ENCODE data around the gene MORF4L1. TPM values are rescaled to one million over a fixed set of nuclear protein-coding genes. Genes with fewer than 3 reads are reported as not detected.

The MORF4L1 gene
- total RNA-seq, 1 donor from 2014 or later = 382 TPM

DNA sequence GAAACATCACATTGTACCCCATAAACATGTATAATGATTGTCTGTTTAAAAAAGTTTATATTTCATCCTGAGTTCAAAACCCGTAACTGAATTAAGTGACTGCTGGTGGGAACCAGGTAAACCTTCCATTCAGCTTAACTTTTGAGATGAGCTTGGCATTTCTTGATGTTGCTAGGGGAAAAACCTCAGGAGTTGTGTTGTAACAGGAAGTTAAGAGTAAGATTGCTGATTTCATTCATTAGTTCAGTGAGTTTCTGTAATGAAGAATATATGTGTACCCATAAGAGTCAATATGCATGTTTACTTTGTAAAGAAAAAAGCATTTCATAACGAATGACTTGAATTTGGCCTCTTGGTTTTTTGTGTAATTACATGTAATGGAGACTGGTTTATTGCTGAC lies 39.6 kb downstream of the MORF4L1 start:
- Histone ChIP-seq H3K27me3 (ENCODE audit: control insufficient read depth in 3 of 3, insufficient read depth in 3 of 3, low read length in 3 of 3) (no peaks in the 10 kb centered on the region), H3K9me3 (ENCODE audit: control insufficient read depth in 3 of 3, low read length in 3 of 3) (no peaks in the 10 kb centered on the region), H3K9ac (ENCODE audit: low read depth in 1 of 3, low read length in 3 of 3) (no peak overlapping the region), H3K36me3 (ENCODE audit: control insufficient read depth in 3 of 3, insufficient read depth in 3 of 3, low read length in 3 of 3) (peaks cover 20 to 39% (median 33%) of the 10 kb centered on the region in 3 donors), H3K4me3 (ENCODE audit: low read length in 3 of 3) (no peak overlapping the region), H3K4me1 (ENCODE audit: control insufficient read depth in 3 of 3, insufficient read depth in 3 of 3, low read length in 3 of 3) (peaks cover 4 to 20% (median 17%) of the 10 kb centered on the region in 3 donors), H3K27ac (ENCODE audit: low read depth, low read length) (no peak overlapping the region)

DNA sequence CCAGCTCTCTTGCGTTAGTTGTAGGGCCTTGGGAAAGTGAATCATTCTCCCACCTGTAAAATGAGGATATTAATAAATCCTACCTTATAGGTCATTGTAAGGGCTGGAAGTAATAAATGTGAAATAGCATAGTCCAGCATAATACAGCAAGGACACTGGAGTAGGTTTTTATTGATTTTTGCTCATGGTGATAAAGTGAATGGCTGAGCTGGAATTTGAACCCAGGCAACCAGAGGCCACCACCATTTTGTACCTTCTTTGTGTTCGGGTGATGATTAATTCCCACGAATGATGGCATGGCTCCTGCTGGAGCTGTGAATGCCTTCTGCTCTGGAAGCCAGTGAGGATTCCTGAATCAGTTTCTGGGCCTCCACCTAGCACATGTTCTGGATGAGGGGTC lies 40.3 kb downstream of the MORF4L1 start:
- peaks cover 4 to 19% (median 15%) of the 10 kb centered on the region in 3 donors for H3K4me1 ChIP-seq (ENCODE audit: control insufficient read depth in 3 of 3, insufficient read depth in 3 of 3, low read length in 3 of 3)
- peaks cover 17 to 37% (median 36%) of the 10 kb centered on the region in 3 donors for H3K36me3 ChIP-seq (ENCODE audit: control insufficient read depth in 3 of 3, insufficient read depth in 3 of 3, low read length in 3 of 3)
- H3K27ac ChIP-seq (ENCODE audit: low read depth, low read length) = no peak overlapping the region

DNA sequence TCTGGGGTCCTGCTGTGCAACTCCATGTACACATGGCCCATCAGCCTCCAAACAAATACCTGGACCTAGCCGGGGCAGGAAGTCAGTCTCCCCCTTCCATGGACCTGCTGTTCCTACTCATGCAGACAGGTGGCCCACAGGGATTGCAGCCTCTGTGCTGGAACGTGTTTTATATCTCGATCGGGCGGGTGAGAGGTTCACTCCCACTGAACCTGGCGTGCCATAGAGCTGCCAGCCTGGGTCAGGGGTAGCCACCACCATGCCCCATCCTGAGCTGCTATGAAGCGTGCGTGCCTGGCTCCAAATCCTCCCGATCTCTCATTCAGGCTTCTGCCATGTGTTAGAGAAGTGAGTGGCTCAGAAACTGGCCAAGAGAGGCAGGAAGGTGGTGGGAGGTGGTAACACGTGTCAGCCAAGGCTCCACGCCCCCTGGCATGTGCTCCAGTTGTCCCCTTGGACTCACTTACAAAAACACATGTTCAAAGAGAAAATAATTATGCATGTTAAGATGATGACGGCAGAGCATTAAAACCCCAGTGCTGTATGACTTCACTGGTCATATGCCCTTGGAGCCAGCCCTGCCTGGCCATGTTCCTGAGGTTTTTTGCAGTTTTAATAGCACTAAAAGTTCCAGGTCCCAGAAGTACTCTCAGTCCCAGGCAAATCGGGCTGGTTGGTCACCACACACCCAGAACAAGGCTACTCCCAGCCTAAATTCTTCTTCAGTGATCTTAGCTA lies 41.5 kb downstream of the MORF4L1 start:
- no peaks in the 10 kb centered on the region for H3K27me3 ChIP-seq (ENCODE audit: control insufficient read depth in 3 of 3, insufficient read depth in 3 of 3, low read length in 3 of 3)
- peaks cover 14 to 34% (median 30%) of the 10 kb centered on the region in 3 donors for H3K36me3 ChIP-seq (ENCODE audit: control insufficient read depth in 3 of 3, insufficient read depth in 3 of 3, low read length in 3 of 3)
- H3K4me1 ChIP-seq (ENCODE audit: control insufficient read depth in 3 of 3, insufficient read depth in 3 of 3, low read length in 3 of 3) = peaks cover 4 to 19% (median 15%) of the 10 kb centered on the region in 3 donors
- no peaks in the 10 kb centered on the region for H3K9me3 ChIP-seq (ENCODE audit: control insufficient read depth in 3 of 3, low read length in 3 of 3)
- H3K4me3 ChIP-seq (ENCODE audit: low read length in 3 of 3) = no peak overlapping the region
- no peak overlapping the region for H3K27ac ChIP-seq (ENCODE audit: low read depth, low read length)
- H3K9ac ChIP-seq (ENCODE audit: low read depth in 1 of 3, low read length in 3 of 3) = no peak overlapping the region

More for the DNA sequence above, 40.3 kb downstream of the MORF4L1 start:
- Histone ChIP-seq H3K9me3 (ENCODE audit: control insufficient read depth in 3 of 3, low read length in 3 of 3) (no peaks in the 10 kb centered on the region), H3K4me3 (ENCODE audit: low read length in 3 of 3) (no peak overlapping the region), H3K9ac (ENCODE audit: low read depth in 1 of 3, low read length in 3 of 3) (no peak overlapping the region), H3K27me3 (ENCODE audit: control insufficient read depth in 3 of 3, insufficient read depth in 3 of 3, low read length in 3 of 3) (no peaks in the 10 kb centered on the region)

DNA sequence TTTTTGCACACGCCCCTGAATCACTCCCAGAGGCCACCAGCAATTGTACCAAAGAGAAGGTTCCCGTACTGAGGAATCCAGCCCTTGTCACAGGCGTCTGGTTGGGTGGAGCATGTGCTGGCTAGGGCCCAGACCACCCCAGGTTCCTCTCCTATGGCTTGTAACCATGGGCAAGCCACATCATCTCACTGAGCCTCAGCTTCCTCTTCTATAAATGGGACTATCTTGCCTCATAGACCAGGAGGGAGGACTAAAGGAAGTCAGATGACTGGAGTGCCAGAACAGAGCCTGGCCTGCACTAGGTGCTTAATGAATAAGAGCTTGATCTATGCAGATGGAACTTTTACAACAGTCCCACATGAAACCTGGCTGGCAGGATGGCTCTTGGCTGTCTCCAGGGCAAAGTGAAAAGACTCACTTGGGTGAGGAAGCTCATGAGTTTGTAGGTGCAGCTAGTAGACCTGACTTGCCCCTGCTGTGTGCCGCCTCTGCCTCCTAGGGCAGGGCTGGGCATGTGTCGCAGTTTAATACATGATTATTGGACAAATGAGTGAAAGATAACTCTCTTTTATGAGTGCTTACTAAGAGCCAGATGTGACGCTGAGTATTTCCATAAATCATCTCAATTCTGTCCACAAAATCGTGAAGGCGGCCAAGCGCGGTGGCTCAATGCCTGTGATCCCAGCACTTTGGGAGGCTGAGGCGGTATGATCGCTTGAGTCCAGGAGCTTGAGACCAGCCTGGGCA lies 42.8 kb downstream of the MORF4L1 start:
- peaks cover 10 to 34% (median 21%) of the 10 kb centered on the region in 3 donors for H3K36me3 ChIP-seq (ENCODE audit: control insufficient read depth in 3 of 3, insufficient read depth in 3 of 3, low read length in 3 of 3)
- H3K9me3 ChIP-seq (ENCODE audit: control insufficient read depth in 3 of 3, low read length in 3 of 3) = no peaks in the 10 kb centered on the region
- H3K9ac ChIP-seq (ENCODE audit: low read depth in 1 of 3, low read length in 3 of 3) = no peak overlapping the region
- H3K27ac ChIP-seq (ENCODE audit: low read depth, low read length) = no peak overlapping the region
- H3K4me3 ChIP-seq (ENCODE audit: low read length in 3 of 3) = no peak overlapping the region
- H3K27me3 ChIP-seq (ENCODE audit: control insufficient read depth in 3 of 3, insufficient read depth in 3 of 3, low read length in 3 of 3) = no peaks in the 10 kb centered on the region
- peaks cover 4 to 19% (median 15%) of the 10 kb centered on the region in 3 donors for H3K4me1 ChIP-seq (ENCODE audit: control insufficient read depth in 3 of 3, insufficient read depth in 3 of 3, low read length in 3 of 3)

DNA sequence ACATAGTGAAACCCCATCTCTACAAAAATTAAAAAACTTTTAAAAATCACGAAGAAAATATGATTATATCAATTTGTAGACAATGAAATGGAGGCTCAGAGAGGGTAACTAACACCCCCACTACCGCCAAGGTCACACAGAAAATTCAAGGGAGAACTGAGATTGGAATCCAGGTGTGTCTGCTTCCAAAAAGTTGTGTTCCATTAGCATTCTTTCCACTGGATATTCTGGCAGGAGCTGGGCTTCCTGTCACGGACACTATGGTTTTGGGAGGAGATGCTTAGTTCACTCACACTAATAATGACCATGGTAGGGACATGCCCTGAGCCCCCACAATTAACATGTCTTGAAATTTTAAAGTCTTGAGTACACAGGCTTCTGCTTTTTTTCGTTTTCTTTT lies 43.4 kb downstream of the MORF4L1 start:
- H3K36me3 ChIP-seq (ENCODE audit: control insufficient read depth in 3 of 3, insufficient read depth in 3 of 3, low read length in 3 of 3) = peaks cover 10 to 29% (median 23%) of the 10 kb centered on the region in 3 donors

DNA sequence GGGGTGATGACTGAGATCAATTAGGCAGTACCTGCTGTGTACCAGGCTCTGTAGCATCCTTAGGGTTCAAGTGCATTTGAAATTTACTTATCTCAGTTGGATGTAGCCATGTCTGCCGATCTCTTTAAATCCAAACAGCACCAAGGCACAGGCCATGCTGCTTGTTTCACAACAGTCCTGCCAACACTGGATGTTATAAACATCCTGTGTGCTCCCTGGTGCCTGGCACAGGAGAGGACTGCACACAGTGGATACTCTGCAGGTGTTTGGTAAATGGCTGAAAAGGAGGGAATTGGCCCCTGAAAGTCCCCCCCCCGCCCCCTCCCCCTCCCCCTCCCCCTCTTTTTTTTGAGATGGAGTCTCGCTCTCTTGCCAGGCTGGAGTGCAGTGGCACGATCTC lies 45.2 kb downstream of the MORF4L1 start:
- H3K27ac ChIP-seq (ENCODE audit: low read depth, low read length) = no peak overlapping the region
- no peak overlapping the region for H3K4me3 ChIP-seq (ENCODE audit: low read length in 3 of 3)
- H3K36me3 ChIP-seq (ENCODE audit: control insufficient read depth in 3 of 3, insufficient read depth in 3 of 3, low read length in 3 of 3) = peaks cover 18 to 38% (median 36%) of the 10 kb centered on the region in 3 donors
- no peaks in the 10 kb centered on the region for H3K9me3 ChIP-seq (ENCODE audit: control insufficient read depth in 3 of 3, low read length in 3 of 3)
- H3K27me3 ChIP-seq (ENCODE audit: control insufficient read depth in 3 of 3, insufficient read depth in 3 of 3, low read length in 3 of 3) = no peaks in the 10 kb centered on the region
- peaks cover 4 to 19% (median 15%) of the 10 kb centered on the region in 3 donors for H3K4me1 ChIP-seq (ENCODE audit: control insufficient read depth in 3 of 3, insufficient read depth in 3 of 3, low read length in 3 of 3)
- H3K9ac ChIP-seq (ENCODE audit: low read depth in 1 of 3, low read length in 3 of 3) = no peak overlapping the region

More for the DNA sequence above, 43.4 kb downstream of the MORF4L1 start:
- H3K4me1 ChIP-seq (ENCODE audit: control insufficient read depth in 3 of 3, insufficient read depth in 3 of 3, low read length in 3 of 3) = peaks cover 4 to 19% (median 15%) of the 10 kb centered on the region in 3 donors
- no peak overlapping the region for H3K27ac ChIP-seq (ENCODE audit: low read depth, low read length)
- no peaks in the 10 kb centered on the region for H3K9me3 ChIP-seq (ENCODE audit: control insufficient read depth in 3 of 3, low read length in 3 of 3)
- no peaks in the 10 kb centered on the region for H3K27me3 ChIP-seq (ENCODE audit: control insufficient read depth in 3 of 3, insufficient read depth in 3 of 3, low read length in 3 of 3)
- no peak overlapping the region for H3K4me3 ChIP-seq (ENCODE audit: low read length in 3 of 3)
- no peak overlapping the region for H3K9ac ChIP-seq (ENCODE audit: low read depth in 1 of 3, low read length in 3 of 3)

DNA sequence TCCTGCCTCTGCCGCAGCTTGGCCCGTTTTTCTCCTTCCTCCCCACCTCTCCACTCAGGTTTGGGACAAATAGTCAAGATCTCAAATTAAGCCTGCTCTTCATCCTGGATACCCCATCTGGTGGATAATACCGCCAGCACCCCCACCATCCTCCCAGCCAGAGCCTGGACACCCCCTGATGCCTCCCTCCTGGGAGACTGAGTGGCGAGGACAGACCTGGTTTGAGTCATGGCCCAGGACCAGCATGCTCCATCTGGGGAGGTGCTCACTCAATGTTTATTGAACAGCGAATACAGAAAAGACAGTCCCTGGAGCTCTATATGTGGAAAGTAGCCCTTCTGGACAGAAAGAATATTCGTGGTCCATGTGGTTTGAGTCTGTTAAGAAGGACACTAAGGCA lies 48.8 kb downstream of the MORF4L1 start:
- Histone ChIP-seq H3K9me3 (ENCODE audit: control insufficient read depth in 3 of 3, low read length in 3 of 3) (no peaks in the 10 kb centered on the region), H3K4me1 (ENCODE audit: control insufficient read depth in 3 of 3, insufficient read depth in 3 of 3, low read length in 3 of 3) (no peaks in the 10 kb centered on the region), H3K9ac (ENCODE audit: low read depth in 1 of 3, low read length in 3 of 3) (no peak overlapping the region), H3K36me3 (ENCODE audit: control insufficient read depth in 3 of 3, insufficient read depth in 3 of 3, low read length in 3 of 3) (peaks cover 33 to 56% (median 33%) of the 10 kb centered on the region in 3 donors), H3K27ac (ENCODE audit: low read depth, low read length) (no peak overlapping the region), H3K27me3 (ENCODE audit: control insufficient read depth in 3 of 3, insufficient read depth in 3 of 3, low read length in 3 of 3) (no peaks in the 10 kb centered on the region), H3K4me3 (ENCODE audit: low read length in 3 of 3) (no peak overlapping the region)

DNA sequence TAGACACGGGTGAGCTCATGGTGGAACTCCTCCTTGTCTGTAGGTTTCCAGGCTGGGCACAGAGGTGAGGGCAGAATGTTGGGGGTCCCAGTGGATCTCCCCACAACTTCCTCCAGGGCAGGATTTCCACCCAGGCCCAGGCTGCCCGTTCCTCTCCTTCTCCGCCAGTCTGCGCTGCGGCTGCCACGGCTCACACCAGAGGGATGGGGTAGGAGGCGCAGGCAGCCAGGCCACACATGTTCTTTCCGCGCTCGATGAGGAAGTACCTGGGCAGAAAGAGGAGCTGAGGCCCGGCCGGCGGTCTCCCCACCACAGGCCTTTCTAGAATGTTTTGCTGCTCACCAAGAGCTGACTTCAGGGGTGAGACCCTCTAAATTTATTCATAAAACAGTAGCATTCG lies 49.2 kb downstream of the MORF4L1 start:
- Histone ChIP-seq H3K36me3 (ENCODE audit: control insufficient read depth in 3 of 3, insufficient read depth in 3 of 3, low read length in 3 of 3) (peaks cover 33 to 61% (median 36%) of the 10 kb centered on the region in 3 donors), H3K9ac (ENCODE audit: low read depth in 1 of 3, low read length in 3 of 3) (no peak overlapping the region), H3K4me3 (ENCODE audit: low read length in 3 of 3) (no peak overlapping the region), H3K9me3 (ENCODE audit: control insufficient read depth in 3 of 3, low read length in 3 of 3) (no peaks in the 10 kb centered on the region), H3K4me1 (ENCODE audit: control insufficient read depth in 3 of 3, insufficient read depth in 3 of 3, low read length in 3 of 3) (no peaks in the 10 kb centered on the region), H3K27ac (ENCODE audit: low read depth, low read length) (no peak overlapping the region), H3K27me3 (ENCODE audit: control insufficient read depth in 3 of 3, insufficient read depth in 3 of 3, low read length in 3 of 3) (no peaks in the 10 kb centered on the region)

DNA sequence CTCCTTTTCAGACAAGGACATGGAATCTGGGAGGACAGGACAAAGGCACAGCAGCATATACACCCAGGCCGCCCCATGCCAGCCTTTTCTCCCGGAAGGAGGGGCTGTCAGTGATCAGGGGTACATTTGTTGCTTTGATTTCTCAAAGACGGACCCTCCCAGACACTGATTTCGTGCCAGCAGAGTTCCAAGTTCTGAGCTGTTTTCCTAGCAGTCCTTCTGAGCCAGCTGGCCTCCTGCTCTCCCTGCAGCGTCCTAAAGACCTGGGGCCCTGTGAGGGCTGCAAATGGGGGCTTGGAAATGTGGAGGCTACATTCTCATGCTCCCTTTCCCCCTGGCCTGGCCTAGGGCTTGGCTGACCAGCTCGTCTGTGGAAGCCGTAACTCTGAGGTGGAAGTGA lies 49.8 kb downstream of the MORF4L1 start:
- no peak overlapping the region for H3K9ac ChIP-seq (ENCODE audit: low read depth in 1 of 3, low read length in 3 of 3)
- no peaks in the 10 kb centered on the region for H3K4me1 ChIP-seq (ENCODE audit: control insufficient read depth in 3 of 3, insufficient read depth in 3 of 3, low read length in 3 of 3)
- peaks cover 38 to 64% (median 40%) of the 10 kb centered on the region in 3 donors for H3K36me3 ChIP-seq (ENCODE audit: control insufficient read depth in 3 of 3, insufficient read depth in 3 of 3, low read length in 3 of 3)
- H3K27ac ChIP-seq (ENCODE audit: low read depth, low read length) = no peak overlapping the region
- H3K4me3 ChIP-seq (ENCODE audit: low read length in 3 of 3) = no peak overlapping the region
- no peaks in the 10 kb centered on the region for H3K9me3 ChIP-seq (ENCODE audit: control insufficient read depth in 3 of 3, low read length in 3 of 3)
- H3K27me3 ChIP-seq (ENCODE audit: control insufficient read depth in 3 of 3, insufficient read depth in 3 of 3, low read length in 3 of 3) = no peaks in the 10 kb centered on the region

DNA sequence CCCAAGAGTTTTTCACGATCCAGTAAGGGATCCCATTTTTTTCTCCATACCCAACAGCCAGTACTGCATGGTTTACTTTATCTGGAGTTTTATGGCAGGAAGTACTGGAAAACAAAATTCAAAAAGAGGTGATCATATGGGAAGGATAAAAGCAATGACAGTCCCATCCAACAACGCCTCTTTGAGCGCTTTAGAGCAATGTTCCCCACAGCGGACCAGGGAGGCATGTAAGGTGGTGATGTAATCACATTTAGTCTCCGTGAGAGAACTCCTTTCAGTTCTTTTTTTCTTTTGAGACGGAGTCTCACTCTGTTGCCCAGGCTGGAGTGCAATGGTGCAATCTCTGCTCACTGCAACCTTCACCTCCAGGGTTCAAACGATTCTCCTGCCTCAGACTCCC lies 50.3 kb downstream of the MORF4L1 start:
- H3K4me1 ChIP-seq (ENCODE audit: control insufficient read depth in 3 of 3, insufficient read depth in 3 of 3, low read length in 3 of 3) = no peaks in the 10 kb centered on the region
- no peak overlapping the region for H3K4me3 ChIP-seq (ENCODE audit: low read length in 3 of 3)
- peaks cover 41 to 62% (median 45%) of the 10 kb centered on the region in 3 donors for H3K36me3 ChIP-seq (ENCODE audit: control insufficient read depth in 3 of 3, insufficient read depth in 3 of 3, low read length in 3 of 3)
- H3K27me3 ChIP-seq (ENCODE audit: control insufficient read depth in 3 of 3, insufficient read depth in 3 of 3, low read length in 3 of 3) = no peaks in the 10 kb centered on the region
- H3K27ac ChIP-seq (ENCODE audit: low read depth, low read length) = no peak overlapping the region
- no peaks in the 10 kb centered on the region for H3K9me3 ChIP-seq (ENCODE audit: control insufficient read depth in 3 of 3, low read length in 3 of 3)
- no peak overlapping the region for H3K9ac ChIP-seq (ENCODE audit: low read depth in 1 of 3, low read length in 3 of 3)
